Stimulated activated CD8-positive, alpha-beta memory T cell treated with anti-CD3 and anti-CD28 coated beads, Interleukin-2, amount 100 ng/mL, for 1 hour (primary cell): ENCODE results near the gene CHRNA4.
"Not testable (repeated sequence)": the region's sequence is repeated elsewhere in the genome, so short reads cannot be mapped to it uniquely, and the experiment has no call there.

Source experiments
- DNase-seq, 2 donors: peaks; one replicate each; pipeline ENCODE4 v3.0.0-alpha.2; 2020; ENCODE audit warnings: low read depth in 2 of 2

The CHRNA4 gene

DNA sequence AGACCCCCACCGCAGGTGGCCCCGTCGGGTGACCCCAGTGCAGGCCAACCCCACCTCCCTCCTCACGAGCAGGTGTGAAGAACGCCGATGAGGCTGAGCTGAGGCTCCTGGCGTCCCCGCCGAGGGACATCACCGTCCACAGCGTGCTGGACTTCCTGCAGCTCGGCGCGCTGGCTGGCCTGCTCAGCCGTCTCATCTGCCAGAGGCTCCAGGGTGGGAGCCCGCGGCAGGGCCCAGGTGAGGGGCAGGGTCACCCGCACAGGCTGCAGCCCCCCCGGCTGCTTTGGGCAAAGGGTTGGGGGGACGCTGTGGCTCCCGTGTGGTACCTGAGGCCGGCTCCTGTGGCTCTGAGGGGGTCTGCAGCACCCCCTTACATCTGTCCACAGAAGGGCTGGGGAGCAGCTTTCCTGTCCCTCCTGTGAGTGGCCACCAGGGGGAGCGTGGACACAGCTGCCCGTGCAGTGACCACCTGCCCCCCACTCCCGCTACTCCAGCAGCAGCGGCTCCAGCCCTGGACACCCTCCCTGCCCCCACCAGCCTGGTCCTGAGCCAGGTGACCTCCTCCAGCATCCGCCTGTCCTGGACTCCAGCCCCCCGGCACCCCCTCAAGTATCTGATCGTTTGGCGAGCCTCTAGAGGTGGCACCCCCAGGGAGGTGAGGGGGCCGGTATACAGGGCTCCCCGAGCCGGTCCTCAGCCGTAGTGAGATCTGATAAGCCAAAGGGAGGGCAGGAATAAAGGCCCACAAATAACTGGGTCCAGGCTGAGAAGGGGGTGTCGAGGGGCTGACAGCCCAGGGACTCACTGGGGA, 51.7 kb downstream of the CHRNA4 start:
- no peak for DNase-seq

DNA sequence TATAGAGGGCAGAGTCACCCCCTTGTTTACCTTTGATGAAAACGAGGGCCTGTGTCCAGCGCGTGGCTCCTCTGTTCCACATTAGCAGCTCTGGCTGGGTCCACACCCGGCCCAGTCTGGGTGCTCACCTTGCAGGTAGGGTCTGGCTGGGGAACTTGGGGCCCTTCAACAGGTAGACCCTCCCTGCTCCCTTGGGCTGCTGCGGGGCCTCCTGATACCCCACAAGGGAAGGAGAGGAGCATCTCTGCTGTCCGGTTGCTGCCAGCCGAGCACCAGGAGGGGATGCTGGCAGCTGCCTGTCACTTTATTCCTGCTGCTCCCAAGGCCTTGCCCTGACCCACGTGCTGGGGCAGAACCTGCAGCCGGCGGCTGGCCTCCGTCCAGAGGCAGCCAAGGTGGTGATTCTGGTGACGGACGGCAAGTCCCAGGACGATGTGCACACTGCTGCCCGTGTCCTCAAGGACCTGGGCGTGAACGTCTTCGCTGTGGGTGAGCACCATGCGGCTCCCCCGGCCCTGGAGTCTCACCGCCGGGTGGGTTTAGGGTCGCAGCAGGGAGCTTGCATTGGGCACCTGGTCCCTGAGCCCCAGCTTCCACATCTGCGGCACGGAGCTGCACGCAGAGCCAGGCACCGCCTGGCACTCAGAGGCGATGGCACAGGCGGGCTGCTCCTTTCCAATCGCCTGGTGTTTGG, 52.8 kb downstream of the CHRNA4 start:
- no peak for DNase-seq

DNA sequence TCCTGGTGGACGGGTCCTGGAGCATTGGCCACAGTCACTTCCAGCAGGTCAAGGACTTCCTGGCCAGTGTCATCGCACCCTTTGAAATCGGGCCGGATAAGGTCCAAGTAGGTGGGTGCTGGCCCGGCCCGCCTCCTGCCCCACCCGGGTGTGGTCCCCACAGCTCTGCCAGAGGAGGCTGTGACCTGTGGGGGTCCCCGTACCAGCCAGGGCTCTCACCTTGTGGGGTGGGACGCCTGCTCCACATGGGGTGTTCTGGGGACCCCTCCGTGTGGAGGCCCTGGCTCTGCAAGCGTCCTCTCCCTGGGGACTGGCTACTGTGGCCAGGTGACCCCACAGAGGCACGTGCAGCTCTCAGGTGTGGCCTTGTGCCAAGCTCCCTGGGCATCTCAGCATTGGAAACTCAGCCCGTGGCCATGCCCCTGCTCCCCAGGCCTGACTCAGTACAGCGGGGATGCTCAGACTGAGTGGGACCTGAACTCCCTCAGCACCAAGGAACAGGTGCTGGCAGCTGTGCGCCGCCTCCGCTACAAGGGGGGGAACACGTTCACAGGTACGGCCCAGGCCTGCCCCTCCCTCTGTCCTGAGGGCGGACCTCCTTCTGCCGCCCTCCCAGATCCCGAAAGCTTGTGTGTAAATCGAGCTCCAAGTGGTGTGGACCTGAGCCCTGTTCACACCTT, 53.5 kb downstream of the CHRNA4 start:
- DNase-seq: no peak

DNA sequence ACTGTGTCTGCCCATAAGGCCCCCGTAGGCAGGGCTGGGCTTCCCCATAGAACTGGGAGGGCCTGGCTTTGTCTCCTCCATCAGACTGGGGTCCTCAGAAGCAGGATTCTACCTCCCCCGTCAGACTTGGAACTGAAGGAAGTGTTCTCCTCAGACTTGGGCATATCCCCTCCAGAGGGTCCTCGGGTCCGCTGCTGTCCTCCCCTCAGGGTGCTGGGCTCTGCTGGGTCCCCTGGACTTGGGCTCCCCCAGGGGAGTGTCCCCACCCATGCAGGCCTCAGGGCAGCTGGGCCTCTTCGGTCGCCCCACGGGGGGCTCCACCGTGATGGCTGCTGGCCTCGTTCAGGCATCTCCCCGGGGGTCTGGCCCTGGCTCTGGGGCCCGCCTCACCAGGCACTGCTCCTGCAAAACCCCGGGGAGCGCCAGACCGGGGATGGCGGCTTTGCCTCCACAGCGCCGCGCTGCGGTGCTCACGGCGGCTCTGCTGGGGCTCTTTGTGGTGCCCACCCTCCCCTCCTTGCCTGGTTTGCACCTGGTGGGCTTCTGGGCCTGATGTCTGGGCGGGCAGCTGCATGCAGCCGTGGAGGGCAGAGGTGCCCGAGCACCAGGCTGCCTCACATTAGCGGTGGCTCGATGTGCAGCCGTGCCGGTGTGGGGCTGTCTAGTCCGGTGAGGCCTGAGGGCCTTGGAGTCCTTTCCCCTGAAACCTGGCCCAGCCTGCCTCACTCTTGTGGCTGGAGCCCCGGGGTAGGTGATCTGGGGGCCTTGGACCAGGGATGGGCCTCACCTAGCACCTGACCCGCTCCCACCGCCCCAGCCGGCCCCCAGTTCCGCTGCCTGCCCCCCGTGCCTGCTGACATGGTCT, 54.2 kb downstream of the CHRNA4 start:
- DNase-seq: no peak

DNA sequence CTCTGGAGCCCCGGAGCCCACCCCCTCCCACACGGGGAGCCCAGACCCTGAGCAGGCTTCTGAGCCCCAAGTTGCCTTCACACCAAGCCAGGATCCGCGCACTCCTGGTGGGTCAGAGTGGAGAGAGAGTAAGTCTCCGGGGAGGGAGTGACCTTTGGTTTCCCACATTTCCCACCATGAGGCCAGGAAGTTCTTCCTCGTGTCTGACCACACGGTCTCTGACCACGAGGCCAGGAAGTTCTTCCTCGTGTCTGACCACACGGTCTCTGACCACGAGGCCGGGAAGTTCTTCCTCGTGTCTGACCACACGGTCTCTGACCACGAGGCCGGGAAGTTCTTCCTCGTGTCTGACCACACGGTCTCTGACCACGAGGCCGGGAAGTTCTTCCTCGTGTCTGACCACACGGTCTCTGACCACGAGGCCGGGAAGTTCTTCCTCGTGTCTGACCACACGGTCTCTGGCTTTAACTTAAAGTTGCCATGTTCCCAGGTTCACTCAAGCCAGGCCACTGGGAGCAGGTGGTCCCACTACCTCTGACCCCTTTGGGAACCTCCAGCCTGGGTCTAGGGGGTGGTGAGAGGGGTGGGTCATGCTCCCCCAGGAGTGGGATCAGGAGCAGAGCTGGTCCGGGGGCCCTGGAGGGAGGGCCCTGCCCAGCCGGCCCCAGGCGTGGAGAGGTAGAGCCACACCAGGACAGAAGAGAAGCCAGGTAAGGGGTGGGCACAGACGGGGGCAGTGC, 55.0 kb downstream of the CHRNA4 start:
- DNase-seq: not testable (repeated sequence)

DNA sequence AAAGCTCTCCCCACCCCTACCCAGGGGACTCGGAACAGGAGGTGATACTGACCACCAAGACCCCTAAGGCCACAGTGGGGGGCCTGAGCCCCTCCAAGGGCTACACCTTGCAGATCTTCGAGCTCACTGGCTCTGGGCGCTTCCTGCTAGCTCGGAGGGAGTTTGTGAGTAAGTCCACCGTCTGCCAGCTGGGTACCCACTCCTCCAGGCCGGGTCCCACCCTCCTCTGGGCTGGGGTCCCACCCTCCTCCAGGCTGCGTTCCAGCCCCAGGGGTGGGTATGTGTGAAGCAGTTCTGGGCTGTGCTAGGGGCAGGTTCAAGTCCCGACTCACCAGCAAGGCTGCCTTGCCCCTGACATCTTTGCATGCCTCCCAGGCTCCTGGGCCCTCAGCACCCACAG, 55.8 kb downstream of the CHRNA4 start:
- DNase-seq: no peak

DNA sequence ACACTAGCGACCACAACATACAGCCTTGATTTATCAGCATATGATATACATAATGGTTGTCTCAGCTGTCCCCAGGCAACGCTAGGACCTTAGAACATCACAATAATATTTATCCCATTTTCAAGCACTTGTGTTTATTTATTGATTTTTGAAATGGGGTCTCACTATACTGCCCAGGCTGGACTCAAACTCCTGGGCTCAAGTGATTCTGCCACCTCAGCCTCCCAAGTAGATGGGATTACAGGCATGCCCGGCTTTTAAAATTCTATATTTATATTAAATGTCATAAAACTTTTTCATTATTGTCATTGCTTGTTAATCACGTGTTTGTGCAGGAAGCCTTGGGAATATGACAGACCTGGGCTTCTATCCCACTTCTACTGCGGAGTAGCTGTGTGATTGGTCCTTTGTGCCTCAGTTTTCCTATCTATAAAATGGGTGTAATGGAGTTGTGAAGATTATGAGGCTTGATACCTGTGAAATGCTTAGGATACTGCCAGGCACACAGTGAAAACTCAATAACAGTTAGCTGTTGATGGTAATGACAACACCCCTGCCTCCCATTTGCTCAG, 58.0 kb downstream of the CHRNA4 start:
- no peak for DNase-seq

DNA sequence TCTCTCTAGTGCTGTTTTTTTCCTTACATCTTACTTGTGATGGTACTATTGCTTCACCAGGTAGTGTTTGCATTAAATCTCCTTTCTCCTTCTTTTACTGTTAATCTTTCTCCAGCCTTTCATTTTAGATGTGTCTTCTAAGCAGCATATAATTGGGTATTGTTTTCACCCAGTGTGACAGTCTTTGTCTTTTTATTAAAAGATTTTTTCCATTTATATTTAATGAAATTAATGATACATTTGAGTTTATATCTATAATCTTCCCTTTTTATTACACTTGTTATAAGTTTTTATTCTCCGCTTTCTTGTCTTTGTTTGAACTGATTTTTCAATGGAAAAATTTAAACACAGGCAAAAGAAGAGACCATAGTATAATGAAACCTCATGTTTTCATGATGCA, 59.5 kb downstream of the CHRNA4 start:
- DNase-seq: no peak

DNA sequence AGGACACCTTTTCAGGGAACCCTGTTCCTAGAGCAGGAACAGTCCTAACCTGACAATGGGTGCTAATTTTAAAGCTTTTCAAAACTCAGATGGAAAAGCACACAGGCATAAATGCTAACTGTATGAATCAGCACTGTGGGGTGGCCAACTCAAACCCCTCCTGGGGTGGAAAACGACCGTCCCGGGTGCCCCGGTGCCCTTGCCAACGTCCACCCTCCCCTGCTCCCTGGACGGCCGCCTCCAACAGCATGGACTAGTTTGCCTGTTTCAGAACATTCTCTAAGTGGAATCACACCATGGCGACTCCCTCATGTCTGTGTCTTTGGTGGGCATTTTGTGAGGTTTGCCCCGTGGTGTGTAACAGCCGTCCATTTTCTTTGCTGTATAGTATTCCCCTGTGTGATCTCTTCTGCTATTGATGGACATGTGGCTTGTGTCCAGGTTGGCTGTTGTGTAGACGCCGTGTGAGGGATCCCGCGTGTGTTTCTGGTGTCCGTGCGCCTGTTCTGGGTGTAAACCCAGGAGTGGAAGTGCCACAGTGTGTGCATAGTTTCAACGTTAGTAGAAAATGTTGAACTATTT, 62.3 kb downstream of the CHRNA4 start:
- DNase-seq: no peak

DNA sequence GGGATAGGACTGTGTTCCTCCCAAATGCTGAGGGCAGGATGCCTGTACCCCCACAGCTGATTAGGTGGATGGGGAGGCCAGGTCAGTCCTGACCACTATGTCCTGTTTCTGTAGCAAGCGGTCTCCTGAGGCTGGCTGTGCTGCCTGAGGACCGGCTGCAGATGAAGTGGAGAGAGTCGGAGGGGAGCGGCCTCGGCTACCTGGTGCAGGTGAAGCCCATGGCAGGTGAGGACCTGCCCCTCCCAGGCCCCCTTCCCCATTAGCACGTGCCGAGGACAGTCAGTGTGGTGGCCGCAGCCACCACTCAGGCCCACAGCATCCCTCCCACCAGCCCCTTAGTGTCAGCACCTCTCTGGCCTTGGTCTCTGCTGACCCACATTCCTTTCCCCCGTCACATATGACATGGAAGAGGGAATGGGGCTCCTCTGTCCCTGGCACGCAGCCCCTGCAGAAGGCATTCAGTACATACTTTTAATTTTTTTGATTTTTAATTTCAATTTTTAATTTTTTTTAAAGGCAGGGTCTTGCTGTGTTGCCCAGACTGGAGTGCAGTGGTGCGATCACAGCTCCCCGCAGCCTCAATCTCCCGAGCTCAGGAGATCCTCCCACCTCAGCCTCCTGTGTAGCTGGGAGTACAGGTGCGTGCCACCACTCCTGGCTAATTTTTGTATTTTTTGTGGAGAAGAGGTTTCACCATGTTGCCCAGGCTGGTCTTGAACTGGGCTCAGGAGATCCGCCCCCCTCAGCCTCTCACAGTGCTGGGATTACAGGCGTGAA, 63.2 kb downstream of the CHRNA4 start:
- no peak for DNase-seq

DNA sequence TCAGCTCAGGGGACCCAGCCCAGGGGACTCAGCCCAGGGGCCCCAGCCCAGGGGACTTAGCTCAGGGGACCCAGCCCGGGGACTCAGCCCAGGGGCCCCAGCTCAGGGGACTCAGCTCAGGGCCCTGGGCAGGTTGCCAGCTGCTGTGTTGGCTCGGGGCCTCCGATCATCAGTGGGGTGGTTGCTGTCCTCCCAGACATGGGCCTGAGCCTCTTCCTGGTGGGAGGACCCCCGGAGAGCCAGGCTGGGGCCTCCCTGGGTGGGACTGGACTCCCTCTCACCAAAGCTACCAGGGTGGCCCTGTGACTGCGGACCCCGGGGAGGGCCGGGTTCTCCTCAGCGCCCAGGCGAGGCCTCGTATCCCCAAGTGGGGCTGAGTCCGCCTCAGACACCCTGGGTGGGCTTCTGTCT, 63.8 kb downstream of the CHRNA4 start:
- no peak for DNase-seq

DNA sequence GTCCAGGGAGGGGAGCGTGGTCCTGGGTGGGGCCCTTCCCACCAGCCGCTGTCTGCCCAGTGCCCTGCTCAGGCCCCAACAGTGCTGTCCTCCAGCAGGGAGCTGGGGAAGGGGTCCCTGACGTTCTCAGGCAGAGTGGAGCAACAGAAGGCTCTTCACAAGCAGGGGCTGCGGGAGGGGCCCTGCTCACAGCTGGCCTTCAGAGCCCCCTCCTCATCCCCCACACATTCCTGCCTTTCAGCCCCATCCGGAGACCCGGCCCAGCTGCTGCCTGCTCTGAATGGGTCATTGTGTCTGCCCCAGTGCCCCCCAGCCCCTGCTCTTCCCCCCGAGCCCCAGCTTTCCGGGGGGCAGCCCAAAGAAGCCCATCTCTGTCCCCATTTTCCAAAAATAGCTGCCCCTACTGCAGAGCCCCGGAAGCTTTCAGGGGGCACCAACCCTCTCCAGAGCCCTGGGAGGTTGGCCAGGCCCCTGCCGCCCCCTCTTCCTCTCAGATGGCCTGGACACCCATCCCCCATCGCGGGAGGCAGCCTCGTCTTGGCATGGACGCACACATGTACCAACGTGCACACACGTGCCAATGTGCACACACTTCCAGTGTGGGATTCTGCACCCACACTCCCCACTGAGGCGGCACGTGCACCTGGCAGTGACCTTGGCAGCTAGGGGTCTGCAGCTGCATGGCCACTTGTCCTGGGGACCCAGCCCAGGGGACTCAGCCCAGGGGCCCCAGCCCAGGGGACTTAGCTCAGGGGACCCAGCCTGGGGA, 64.4 kb downstream of the CHRNA4 start:
- DNase-seq: no peak

DNA sequence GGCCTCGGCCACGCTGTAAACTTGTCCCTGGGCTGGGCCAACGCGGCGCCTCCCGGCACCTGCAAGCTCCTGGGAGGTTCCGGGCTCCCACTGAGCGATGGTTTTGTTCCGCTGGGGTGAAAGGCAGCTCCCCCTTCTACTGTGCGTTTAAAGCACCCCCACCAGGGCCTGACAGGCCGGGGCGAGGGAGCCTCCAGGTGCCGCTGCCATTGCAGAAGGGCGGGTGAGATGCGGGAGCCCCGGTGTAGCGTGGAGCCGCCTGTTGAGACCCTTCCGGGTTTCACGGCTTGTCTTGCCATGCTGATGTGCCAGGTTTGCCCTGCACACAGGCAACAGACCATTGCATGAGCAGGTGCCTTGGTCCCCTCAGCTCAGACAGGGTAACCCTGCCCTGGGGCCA, 65.3 kb downstream of the CHRNA4 start:
- DNase-seq: no peak

DNA sequence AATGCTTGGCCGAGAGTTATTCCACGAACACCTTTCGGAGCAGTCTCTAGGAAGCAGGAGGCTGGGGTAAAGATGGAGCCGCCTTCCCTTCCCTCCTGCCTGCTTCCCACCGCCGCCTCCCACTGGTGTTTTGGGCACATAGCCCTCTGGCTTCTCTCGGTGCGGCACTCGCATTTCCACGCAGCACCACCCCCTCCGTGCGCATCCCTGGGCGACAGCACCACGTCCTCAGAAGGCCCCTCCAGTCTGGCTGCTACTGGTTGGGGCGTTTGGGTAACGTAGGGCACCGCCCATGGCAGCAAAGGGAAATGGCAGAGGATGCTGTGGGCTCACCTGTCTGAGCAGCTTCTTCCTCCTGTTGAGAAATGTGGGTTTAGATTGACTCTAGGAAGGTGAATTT, 65.7 kb downstream of the CHRNA4 start:
- DNase-seq: no peak

DNA sequence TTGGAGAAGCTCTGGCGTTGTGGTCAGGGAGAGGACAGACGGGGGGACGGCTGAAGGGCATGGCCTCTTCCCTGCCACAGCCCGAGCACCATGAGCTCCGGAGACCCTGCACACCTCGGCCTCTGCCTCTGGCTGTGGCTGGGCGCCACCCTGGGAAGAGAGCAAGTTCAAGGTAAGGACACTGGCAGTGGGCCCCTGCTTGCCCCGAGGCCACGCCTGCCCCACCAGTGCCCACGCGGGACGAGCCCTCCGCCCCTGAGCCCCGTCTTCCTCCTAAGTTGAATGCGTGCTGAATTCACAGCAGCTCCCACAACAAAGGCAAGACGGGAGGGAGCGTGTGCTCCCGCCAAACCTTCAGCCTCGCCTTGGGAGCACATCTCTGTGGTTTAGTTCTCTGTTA, 66.1 kb downstream of the CHRNA4 start:
- DNase-seq: no peak

DNA sequence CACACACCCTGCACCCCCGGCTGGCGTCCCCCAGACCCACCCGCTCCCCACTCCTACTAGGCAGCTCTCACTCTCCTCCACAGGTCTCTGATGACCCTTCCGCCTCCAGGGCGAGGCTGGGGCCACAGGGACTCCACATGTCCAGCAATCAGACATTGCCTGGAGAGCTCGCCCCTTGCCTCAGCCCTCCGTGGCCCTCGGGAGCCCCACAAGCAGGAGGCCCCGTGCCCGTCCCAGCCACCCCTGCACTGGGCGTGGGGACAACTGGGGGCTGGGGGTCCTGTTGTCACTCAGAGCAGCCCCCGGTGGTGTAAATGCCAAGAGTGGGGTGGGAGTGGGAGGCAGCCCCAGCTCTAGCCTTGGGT, 66.6 kb downstream of the CHRNA4 start:
- DNase-seq: no peak

DNA sequence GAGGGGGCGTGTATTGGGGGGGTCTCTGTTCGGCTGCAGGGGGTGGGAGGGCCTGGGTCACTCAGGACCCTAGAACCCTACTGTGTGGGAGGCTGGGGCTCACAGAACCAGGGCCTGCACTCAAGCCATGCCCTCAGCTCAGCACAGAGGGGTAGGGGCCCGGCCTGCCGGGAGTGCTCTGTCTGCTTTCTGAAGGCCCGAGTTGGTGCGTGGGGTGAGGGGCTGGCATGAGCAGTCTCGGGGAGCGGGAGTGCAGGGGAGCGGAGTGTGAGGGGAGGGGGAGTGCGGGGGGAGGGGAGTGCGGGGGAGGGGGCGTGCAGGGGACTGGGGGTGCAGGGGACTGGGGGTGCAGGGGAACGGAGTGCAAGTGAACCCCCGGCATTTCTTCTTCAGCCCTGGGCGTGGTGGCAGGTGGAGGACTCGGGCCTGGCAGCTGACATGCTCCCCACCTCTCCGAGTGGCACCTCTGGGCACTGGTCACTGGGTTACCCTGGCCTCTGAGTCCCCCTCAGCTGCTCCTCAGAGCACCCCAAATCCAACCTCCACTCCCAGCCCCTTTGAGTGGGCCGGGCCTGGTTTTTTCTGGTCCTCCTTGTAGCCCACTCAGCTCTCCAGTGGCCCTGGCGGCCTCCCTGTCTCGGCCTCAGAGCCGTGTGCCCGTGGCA, 67.1 kb downstream of the CHRNA4 start:
- DNase-seq: no peak

DNA sequence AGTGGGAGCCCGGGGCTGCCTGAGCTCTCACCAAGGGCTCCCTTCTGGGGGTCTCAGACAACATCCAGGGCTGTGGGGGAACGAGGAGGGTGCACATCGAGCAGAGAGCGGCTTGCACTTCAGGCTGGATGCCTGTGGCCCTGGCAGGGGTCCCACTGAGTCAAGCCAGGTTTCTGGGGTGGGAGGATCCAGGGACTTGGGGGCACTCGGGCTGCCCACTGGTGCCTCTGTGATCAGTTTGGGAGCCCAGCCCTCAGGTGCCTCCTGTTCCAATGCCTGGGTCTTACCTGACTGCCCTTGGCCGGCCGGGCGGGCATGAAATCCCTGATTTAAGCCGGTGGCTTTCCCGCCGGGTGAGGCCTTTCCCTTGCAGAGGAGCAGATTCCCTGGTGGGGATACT, 67.7 kb downstream of the CHRNA4 start:
- no peak for DNase-seq
